Endodermal cell (in vitro differentiated cells): ENCODE results near the gene KCNJ2. TPM values are rescaled to one million over a fixed set of nuclear protein-coding genes. Genes with fewer than 3 reads are reported as not detected.

ENCODE experiments used
- DNase-seq: peaks from one replicate; pipeline ENCODE4 v3.0.0-alpha.2; 2017
- H3K27ac ChIP-seq: 2 replicates; pipeline ENCODE4 v1.5.1; 2013; ENCODE audit warnings: mild to moderate bottlenecking, low read depth, low read length, moderate library complexity
- H3K27me3 ChIP-seq: 2 replicates; pipeline ENCODE4 v1.6.1; 2013; ENCODE audit warnings: mild to moderate bottlenecking, low read length, moderate library complexity; ENCODE audit not compliant: insufficient read depth, control insufficient read depth, poor library complexity, severe bottlenecking
- H3K36me3 ChIP-seq: 2 replicates; pipeline ENCODE4 v1.7.0; 2013; ENCODE audit warnings: mild to moderate bottlenecking, low read length, moderate library complexity; ENCODE audit not compliant: control insufficient read depth, insufficient read depth
- H3K4me1 ChIP-seq: one replicate; pipeline ENCODE4 v1.7.0; 2013; ENCODE audit warnings: low read length; ENCODE audit not compliant: control insufficient read depth, insufficient read depth
- H3K4me3 ChIP-seq: 2 replicates; pipeline ENCODE4 v1.5.1; 2013; ENCODE audit warnings: mild to moderate bottlenecking, low read length, moderate library complexity
- H3K9ac ChIP-seq: 2 replicates; pipeline ENCODE4 v1.6.1; 2013; ENCODE audit warnings: mild to moderate bottlenecking, low read length, moderate library complexity; ENCODE audit not compliant: poor library complexity, severe bottlenecking; ENCODE audit errors: extremely low read depth
- H3K9me3 ChIP-seq: 2 replicates; pipeline ENCODE4 v1.6.1; 2013; ENCODE audit warnings: mild to moderate bottlenecking, low read length, moderate library complexity; ENCODE audit not compliant: control insufficient read depth
- H3K27ac Mint-ChIP-seq: 2 replicates; pipeline ENCODE4 v1.8.0; 2020; ENCODE audit warnings: mixed read lengths
- H3K27me3 Mint-ChIP-seq: 2 replicates; pipeline ENCODE4 v1.8.0; 2021; ENCODE audit warnings: mild to moderate bottlenecking, mixed read lengths; ENCODE audit not compliant: insufficient read depth
- H3K36me3 Mint-ChIP-seq: 2 replicates; pipeline ENCODE4 v1.8.0; 2020; ENCODE audit warnings: low read depth, mixed read lengths
- H3K4me1 Mint-ChIP-seq: 2 replicates; pipeline ENCODE4 v1.8.0; 2020; ENCODE audit warnings: mixed read lengths
- H3K4me3 Mint-ChIP-seq: 2 replicates; pipeline ENCODE4 v1.8.0; 2020; ENCODE audit warnings: mild to moderate bottlenecking, moderate library complexity, mixed read lengths
- H3K9me3 Mint-ChIP-seq: 2 replicates; pipeline ENCODE4 v1.8.0; 2020; ENCODE audit warnings: mild to moderate bottlenecking, mixed read lengths
- CTCF ChIP-seq: fragments of 200-600 bp; sonication (generic); conservative IDR thresholded peaks from 2 replicates; pipeline ENCODE4 v1.5.0; 2021; ENCODE audit warnings: antibody characterized with exemption, mild to moderate bottlenecking
- WGBS, 2 experiments: methylation state at CpG; one replicate each; pipeline versions ENCODE4 v1.1.5 to v1.1.7; 2013; ENCODE audit warnings: missing lambda C conversion rate in 2 of 2, mixed read lengths in 1 of 2; ENCODE audit not compliant: insufficient coverage in 1 of 2, insufficient read length in 1 of 2; 5-methylcytosine and 5-hydroxymethylcytosine counted together
- total RNA-seq, 2 donors: library from RNA; stranded (reverse); fragmentation: NEBNext Ultra II Directional in 1 of 2; extraction: Animal tissue kit (Norgen Biotek cat#: 25700) in 1 of 2; gene quantifications; 2 replicates in 1 of 2; 3 replicates in 1 of 2; pipeline ENCODE4 v1.2.1, GENCODE V29; 2021

The KCNJ2 gene
- total RNA-seq, 2 donors from 2014 or later = 0.35 to 1.3 TPM

DNA sequence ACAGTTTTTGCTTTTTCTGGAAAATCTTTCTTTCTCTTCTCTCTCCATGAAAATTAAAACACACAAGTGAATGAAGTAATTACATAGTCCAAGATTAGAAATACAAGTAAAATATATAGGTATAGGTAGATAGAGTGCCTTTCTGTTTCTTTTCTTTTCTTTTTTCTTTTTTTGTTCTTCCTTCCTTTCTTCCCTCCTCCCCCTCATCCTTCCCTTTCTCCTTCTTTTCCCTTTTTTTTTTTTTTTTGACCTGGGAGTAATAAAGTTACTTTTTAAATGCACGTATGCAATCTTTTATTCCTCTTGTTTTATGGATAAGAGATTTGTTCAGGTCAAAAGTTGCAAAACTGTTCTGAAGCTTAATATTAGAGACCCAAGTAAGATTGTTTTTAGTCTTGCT lies 34.6 kb upstream of the KCNJ2 start:
- Histone ChIP-seq H3K27me3 (peaks cover 61% of the 10 kb centered on the region), H3K4me3 (no peak overlapping the region), H3K4me1 (peaks cover 3% of the 10 kb centered on the region), H3K9ac (no peak overlapping the region), H3K36me3 (no peaks in the 10 kb centered on the region), H3K9me3 (no peaks in the 10 kb centered on the region), H3K27ac (no peak overlapping the region)
- Mint-ChIP-seq H3K9me3 (no peaks in the 10 kb centered on the region), H3K4me1 (peaks cover 25% of the 10 kb centered on the region), H3K4me3 (no peak overlapping the region), H3K36me3 (no peaks in the 10 kb centered on the region), H3K27me3 (peaks cover 8% of the 10 kb centered on the region), H3K27ac (no peak overlapping the region)
- no peak for TF ChIP-seq CTCF
- no peak for DNase-seq
- WGBS, 2 experiments = 93% methylated on average over 1 of the region's 1 CpG; no CpG with 5 or more reads in 1 of the 2 experiments

DNA sequence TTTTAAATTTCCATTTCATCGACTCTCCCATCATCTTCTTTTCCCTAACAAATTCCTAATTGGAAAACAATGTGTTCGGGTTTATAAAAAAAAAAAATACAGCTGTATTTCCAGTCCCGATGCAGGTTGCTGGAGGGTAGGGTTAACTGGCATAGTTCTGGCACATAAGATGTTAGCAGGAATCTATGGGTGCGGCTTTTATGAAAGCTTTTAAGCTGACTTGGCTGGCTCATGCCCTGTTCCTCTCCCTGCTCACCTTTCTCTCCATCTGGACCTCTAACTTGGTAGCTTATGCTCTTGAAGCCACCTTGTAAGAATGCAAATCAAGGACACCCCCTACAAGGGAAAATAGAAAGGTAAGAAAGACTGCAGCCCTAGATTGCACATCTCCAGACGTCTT lies 33.2 kb upstream of the KCNJ2 start:
- H3K4me3 Mint-ChIP-seq = no peak overlapping the region
- no peaks in the 10 kb centered on the region for H3K36me3 ChIP-seq
- no peak for DNase-seq
- no peaks in the 10 kb centered on the region for H3K9me3 Mint-ChIP-seq
- peaks cover 22% of the 10 kb centered on the region for H3K4me1 Mint-ChIP-seq
- H3K27me3 ChIP-seq = peaks cover 51% of the 10 kb centered on the region
- H3K27ac Mint-ChIP-seq = no peak overlapping the region
- no peaks in the 10 kb centered on the region for H3K9me3 ChIP-seq
- H3K9ac ChIP-seq = no peak overlapping the region
- peaks cover 10% of the 10 kb centered on the region for H3K27me3 Mint-ChIP-seq
- no peak overlapping the region for H3K4me3 ChIP-seq
- WGBS, 2 experiments = 97 to 100% methylated on average over 1 to 4 of the region's 5 CpGs
- H3K27ac ChIP-seq = no peak overlapping the region
- H3K4me1 ChIP-seq = peaks cover 3% of the 10 kb centered on the region
- no peaks in the 10 kb centered on the region for H3K36me3 Mint-ChIP-seq
- TF ChIP-seq CTCF = no peak

GRCh38 chr17:70137451-70138230 lies 31.7 kb upstream of the KCNJ2 start:
- 53 to 62% methylated on average over 4 to 9 of the region's 9 CpGs for WGBS, 2 experiments
- Histone ChIP-seq H3K9ac (no peak overlapping the region), H3K27me3 (peaks cover 42% of the 10 kb centered on the region), H3K27ac (no peak overlapping the region), H3K9me3 (no peaks in the 10 kb centered on the region), H3K4me3 (no peak overlapping the region), H3K36me3 (no peaks in the 10 kb centered on the region), H3K4me1 (peaks cover 3% of the 10 kb centered on the region)
- DNase-seq = peak; percentile 60
- Mint-ChIP-seq H3K4me3 (no peak overlapping the region), H3K27ac (no peak overlapping the region), H3K27me3 (peaks cover 10% of the 10 kb centered on the region), H3K4me1 (peaks cover 22% of the 10 kb centered on the region), H3K9me3 (no peaks in the 10 kb centered on the region), H3K36me3 (no peaks in the 10 kb centered on the region)
- TF ChIP-seq CTCF = no peak
